ENCODE results near the gene ORMDL2. TPM values are rescaled to one million over a fixed set of nuclear protein-coding genes. Genes with fewer than 3 reads are reported as not detected.
A peak's percentile ranks its signal among the peaks of the same experiment; 100 is the strongest.

ORMDL2 gene, protein sequence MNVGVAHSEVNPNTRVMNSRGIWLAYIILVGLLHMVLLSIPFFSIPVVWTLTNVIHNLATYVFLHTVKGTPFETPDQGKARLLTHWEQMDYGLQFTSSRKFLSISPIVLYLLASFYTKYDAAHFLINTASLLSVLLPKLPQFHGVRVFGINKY
- total RNA-seq (2014; rRNA removed; shearing (Covaris generic)): 35.9 and 37.2 TPM in 2 replicates

DNA sequence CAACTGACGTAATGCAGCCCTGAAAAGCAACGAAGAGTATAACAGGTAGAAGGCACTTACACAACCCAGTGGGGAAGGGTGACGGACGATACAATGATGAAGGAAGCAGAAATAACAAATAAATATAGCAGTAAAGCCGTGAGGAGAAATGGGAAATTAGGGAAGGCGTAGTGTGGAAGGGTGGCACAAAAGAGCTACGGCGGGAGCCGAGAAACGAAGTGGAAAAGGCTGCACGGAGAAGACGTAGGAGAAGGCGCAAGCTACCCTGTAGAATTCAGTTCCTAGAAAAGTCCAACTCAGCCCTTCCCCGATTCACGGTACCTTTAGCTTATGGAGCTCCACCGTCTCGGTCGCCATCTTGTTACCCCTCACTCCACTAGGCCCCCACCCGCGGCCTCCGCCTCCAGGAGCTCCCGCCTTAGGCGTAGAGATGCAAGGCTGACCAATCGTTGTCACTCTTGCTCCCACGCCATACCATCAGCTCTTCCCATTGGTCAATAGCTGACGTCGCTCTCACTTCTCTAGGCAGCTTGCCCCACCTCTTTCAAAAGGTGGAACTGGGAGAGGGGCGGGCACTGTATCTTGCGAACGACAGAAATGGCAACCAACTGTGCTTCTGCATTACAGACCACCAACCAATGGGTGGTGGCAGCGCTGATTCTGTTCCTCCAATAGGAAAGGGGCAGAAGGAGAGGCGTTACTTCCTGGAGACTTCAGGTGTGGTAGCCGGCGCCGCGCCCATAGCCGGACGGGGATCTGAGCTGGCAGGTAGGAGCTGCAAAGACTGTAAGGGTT lies at the start of gene ORMDL2, which contains the start of gene SARNP:
Gene ORMDL2 (plus strand): TSS at position 697 of the 795 bp plus-strand sequence. CDS start 959 bp downstream, outside the sequence.
Gene SARNP (minus strand): TSS at position 380 of the 795 bp plus-strand sequence. CDS start 23 bp downstream, at position 357.
- DNase-seq (ENCODE audit: low spot score): peak; percentile 100

DNA sequence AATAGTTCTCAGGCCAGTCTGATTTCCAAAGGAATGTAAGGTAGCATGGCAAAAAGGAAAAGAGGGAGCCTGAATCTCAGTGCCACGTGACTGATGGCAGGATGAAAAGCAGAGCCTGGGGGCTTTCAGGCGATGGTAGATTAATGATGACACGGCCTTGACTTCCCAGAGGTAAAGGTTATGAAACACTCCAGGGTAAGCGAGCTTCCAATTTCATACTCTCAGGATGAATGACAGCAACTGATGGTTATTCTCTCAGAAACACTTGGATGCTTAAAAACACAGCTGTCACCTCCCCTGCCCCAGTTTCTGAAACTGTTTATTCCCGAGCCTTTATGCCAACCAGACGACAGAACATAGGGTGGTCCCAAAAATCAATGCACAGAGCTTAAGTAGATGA lies 46.1 kb upstream of the ORMDL2 start:
- DNase-seq (ENCODE audit: low spot score): no peak

DNA sequence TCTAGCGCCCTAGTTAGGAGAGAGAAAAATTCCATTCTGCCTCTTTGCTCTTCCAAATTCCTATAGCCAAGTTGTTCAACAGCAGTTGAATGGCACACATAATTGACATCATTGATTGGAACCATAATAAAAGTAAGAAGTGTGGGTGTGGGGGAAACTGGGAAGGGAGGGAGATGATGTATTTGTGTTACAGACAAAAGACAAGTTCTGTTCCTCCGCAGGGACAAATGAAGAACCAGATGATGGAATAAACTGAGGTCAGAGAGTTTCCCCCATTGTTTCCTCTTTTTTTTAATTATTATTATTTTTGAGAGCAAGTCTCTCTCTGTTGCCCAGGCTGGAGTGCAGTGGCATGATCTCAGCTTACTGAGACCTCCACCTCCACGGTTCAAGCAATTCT lies 40.0 kb upstream of the ORMDL2 start:
- no peak for DNase-seq (ENCODE audit: low spot score)

DNA sequence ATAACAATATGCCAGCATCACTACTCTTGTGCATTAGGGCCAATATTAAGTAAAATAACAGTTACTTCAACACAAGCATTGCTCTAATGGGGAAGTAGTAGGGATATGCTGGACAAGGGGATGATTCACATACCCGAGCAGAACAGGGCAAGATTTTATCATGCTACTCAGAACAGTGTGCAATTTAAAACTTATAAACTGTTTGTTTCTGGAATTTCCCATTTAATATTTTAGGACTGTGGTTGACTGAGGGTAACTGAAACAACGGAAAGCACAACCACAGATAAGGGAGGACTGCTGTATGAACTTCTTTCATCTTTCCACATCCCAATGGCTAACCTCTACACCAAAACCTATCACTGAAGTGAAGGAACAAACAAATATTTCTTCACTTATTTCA lies 37.2 kb upstream of the ORMDL2 start:
- no peak for DNase-seq (ENCODE audit: low spot score)

DNA sequence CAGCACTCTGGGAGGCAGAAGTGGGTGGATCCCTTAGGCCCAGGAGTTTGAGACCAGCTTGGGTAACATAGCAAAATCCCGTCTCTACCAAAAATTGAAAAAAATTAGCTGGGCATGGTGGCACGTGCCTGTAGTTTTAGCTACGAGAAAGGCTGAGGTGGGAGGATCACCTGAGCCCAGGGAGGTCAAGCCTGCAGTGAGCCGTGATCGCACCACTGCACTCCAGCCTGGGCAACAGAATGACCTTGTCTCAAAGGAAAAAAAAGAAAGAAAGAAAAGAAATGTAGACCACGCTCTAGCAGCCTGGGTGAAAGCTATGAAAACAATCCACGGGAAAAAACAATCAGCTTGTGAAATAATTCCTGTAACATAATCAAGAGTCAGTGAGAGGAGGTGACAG lies 29.3 kb upstream of the ORMDL2 start:
- DNase-seq (ENCODE audit: low spot score): no peak

DNA sequence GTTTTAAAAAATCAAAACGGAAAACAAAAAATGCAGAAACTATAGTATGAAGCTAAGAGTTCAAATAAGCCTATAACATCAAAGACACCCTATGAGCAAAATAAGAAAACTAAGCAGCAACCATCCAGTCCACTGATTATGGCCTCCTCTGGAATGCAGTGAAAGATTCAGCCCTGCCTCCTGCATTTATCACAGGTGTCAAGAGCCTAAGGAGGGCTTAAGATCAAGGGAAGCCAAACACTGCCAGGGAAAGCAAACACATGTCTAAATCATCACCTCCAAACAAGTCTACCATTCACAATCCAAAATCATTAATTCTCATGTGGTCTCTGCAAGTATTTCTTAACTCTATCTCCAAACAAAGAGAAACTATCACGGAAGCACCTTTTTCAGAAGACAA lies 28.7 kb upstream of the ORMDL2 start:
- DNase-seq (ENCODE audit: low spot score): no peak

DNA sequence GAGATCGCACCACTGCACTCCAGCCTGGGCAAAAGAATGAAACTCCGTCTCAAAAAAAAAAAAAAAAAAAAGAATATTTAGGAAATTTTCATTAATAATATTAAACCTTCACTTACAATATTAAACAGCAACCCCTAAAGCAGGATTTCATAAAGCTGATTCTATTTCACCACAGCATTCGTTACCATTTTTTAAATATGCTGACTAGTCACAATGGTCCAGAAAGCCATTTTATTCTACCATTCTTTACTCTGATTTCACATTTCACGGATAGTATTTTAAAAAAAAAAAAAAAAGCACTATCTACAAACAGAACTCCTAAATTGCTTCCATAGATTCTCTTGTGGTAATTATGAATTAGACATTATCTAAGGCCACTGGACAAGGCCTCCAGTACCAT lies 27.9 kb upstream of the ORMDL2 start:
- DNase-seq (ENCODE audit: low spot score): no peak

DNA sequence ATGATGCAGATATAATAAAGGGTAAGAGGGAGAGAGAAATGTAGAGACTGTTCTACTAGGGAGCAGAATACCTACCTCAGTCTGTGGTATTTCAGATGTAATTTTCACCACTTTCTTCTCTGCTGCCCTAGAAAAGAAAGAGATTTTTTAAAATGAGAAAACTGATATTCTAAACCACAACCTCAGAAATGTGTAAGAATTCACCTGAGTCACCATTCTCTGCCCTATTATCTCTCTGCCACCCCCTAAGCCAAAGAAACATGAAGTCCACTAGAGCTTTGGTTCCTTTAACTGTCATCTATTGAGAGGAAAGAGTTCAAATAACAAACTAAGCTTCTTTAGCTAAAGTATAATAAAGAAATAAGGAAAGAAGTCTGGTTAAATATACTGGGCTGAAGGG lies 21.9 kb upstream of the ORMDL2 start:
- no peak for DNase-seq (ENCODE audit: low spot score)

DNA sequence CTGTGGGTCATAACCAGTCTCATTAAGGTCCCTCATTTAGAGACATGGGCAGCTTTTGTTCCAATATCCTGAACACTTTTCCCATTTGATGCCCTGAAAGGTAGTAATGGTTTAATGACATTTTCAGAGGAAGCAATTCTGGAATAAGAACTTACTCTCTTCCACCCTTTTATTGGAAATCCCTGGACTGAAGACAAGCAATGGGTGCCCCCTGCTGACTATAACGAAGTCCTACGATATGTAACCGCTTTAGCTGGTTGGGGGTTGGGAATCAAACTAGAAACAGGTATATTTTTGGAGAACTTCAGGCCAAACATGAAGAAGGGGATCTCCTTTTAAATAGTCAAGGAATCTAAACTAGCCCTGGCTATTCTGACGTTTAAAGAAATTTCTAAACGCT lies 20.8 kb upstream of the ORMDL2 start:
- DNase-seq (ENCODE audit: low spot score): peak; percentile 31

DNA sequence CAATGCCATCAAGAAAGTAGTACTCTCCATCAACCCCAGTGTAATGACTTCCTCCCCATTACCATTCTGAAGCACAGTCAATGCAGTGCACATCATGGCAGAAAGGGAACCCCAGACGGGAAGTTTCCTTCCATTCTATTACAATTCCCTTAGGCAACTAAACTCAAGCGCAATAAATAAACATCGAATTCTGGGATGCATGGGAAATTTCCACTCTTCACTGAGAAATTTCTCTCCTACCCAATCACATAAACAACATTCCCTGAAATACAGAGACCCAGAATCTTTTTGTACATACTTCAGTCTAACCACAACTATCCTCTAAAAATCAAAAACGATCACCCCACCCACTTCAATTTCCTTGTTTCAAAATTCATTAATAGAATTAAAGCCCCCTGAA lies 20.3 kb upstream of the ORMDL2 start:
- DNase-seq (ENCODE audit: low spot score): no peak

DNA sequence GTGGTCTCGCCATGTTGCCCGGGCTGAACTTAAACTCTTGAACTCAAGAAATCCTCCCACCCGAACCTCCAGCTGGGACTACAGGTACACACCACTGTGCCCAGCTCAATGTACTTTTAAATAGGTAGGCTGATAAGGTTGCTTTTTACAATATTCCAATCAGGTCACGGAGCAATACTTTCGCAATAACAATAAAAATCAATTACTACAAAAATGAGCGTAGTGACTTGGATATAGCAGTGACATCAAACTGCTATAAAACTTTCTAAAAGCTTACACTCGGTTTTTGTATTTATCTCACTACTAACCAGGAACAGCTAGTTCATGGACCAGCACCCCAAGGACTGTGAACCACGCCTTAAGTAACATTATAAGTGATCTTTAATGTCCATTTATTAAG lies 10.9 kb upstream of the ORMDL2 start:
- no peak for DNase-seq (ENCODE audit: low spot score)

DNA sequence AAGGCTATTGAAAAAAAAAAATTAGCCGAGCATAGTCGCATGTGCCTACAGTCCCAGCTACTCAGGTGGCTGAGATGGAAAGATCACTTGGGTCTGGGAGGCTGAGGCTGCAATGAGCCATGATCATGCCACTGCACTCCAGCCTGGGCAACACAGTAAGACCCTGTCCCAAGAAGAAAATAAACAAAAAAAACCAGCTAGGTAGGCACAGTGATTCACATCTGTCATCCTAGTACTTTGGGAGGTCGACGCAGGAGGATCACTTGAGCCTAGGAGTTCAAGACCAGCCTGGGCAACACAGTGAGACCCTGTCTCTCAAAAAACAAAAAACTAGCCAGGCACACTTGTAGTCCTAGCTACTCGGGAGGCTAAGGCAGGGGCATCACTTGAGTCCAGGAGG lies 8.6 kb upstream of the ORMDL2 start:
- no peak for DNase-seq (ENCODE audit: low spot score)

DNA sequence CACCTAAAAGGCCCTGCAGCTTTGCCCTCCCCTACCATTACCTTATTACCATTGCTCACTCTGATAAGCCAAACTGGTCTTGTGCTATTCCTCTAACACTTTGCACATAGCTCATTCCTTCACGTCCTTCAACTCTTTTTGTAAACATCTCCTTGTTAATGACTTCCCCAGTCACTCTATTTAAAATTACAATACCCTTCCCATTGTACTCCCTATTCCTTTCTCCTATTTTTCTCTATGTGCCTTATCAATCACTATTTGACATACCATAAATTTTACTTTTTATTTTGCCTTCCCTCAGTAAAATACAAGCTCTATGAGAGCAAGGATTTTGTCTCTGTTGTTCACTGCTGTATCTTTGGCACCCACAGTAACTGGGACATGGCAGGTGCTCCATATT lies 5.8 kb upstream of the ORMDL2 start:
- DNase-seq (ENCODE audit: low spot score): no peak

DNA sequence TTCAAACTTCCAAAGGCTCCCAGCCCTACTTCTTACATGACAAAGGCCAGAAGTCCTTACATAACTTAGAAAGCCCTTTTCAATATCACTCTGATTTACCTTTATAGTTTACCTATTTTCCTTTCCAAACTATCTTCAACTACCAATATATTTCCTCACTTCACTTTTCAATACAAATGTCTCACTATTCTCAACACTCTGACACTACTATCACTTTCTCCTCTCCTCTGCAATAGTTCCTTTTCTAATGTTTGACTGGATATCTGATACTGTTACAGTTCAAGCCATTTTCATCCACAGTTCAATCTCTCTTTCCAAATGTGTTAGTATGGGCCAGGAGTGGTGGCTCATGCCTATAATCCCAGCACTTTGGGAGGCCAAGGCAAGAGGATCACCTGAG lies 3.6 kb upstream of the ORMDL2 start:
- DNase-seq (ENCODE audit: low spot score): no peak

DNA sequence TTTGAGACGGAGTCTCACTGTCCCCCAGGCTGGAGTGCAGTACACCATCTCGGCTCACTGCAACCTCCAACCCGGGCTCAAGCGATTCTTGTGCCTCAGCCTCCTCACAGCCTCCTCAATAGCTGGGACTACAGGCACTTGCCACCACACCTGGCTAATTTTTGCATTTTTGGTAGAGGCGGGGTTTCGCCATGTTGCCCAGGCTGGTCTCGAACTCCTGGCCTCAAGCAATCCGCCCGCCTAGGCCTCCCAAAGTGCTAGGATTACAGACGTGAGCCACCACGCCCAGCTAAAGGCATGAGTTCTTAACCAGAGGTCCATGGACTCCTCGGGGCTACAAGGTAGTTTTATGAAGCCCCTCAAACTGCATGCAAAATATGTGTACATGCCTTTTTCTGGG lies 2.4 kb upstream of the ORMDL2 start:
- DNase-seq (ENCODE audit: low spot score): no peak

DNA sequence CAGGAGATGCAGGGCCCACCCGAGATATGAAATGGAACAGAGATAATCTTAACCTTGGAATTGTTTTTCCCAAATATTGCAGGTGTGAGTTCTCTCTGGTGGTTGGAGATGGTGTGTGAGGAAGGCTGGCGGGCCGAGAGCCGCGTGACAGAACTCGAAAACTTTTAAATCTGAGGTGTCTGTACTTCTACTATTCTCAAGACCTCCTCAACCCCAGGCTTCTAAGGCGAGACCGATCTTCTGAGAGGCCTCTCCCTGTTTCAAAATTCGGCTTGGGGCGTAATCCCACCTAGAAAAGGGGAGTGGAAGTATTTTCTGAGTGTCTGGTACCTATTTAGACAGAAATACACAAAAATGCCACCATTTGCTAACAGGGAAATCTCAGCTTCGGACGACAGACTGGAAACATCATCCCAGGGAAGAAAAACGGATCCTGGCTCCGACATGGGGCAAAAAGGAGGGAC lies 928 bp upstream of the ORMDL2 start:
- DNase-seq (ENCODE audit: low spot score): no peak

DNA sequence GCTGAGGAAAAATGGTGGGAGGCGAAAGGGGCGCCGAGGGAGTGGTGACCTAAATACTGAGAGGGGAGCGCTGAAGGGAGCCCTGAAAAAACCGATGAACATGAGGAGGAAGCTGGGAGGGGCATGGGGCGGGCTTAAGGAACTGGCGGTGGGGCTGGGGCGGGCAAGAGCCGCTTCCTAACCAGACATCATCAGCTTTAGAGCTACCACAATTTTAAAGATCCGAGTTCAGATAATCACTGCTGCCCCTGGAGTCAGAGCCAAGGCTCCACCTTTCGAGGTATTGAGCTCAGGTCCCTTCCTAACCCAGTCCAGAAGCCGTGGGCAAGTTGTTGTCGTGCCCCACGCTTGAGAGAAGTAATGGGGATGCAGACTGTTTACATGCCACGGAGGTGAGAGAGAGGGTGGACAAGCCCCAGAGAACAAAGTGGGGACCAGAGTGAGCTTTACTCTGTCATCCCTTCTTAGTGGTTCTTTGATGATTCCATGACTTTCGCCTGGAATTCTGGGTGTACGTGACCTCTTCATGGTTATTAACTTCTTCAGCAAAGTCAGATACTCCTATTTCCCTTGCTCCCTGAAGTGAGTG lies 393 bp downstream of the ORMDL2 start:
- DNase-seq (ENCODE audit: low spot score): no peak

DNA sequence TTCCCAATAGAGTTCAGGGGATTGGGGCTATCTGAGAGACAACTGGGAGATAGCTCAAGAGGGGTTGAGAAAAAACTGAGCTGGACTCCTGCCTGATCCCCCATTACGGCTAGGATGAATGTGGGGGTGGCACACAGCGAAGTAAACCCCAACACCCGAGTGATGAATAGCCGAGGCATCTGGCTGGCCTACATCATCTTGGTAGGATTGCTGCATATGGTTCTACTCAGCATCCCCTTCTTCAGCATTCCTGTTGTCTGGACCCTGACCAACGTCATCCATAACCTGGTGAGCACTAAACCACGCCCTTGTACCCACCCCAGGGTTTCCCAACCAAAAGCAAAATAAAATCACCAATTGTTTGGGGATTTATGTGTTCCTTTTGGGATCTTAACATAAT lies 1.0 kb downstream of the ORMDL2 start:
- no peak for DNase-seq (ENCODE audit: low spot score)

DNA sequence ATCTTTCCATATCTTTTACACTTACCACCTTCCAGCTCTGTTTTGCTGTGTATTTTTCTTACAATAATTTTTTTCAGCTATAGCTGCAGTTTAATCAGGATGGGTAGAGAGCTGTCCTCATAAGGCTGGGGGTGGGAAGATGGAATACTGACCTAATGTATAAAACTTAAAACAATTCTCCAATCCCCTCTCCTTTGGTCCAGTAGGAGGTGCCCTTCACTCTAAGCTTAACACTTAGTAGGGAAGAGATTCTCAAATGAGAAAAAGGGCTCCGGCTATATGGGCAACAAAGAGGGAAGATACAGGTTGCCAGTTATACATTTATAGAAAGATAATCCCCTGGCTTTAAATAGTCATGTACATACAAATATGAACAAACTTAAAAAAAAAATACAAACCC lies 2.8 kb downstream of the ORMDL2 start:
- DNase-seq (ENCODE audit: low spot score): no peak

DNA sequence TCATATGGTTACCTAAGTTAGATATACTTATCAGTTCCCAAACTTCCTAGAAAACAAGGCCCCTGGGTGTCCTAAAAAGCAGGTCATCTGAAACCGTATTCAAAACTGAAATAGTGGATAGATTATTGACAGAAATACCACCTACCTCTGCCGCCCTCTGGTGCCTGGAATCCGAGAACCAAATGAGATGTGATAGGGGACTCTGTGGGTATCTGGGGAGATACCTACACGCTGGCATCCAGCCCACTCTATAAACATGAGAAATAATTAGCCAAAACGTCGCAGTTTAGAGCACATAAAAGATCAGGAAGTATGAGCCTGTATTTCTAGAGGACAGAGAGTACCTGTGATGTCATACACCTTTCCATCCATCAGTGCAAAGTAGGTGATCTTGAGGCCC lies 4.4 kb downstream of the ORMDL2 start:
- DNase-seq (ENCODE audit: low spot score): no peak

DNA sequence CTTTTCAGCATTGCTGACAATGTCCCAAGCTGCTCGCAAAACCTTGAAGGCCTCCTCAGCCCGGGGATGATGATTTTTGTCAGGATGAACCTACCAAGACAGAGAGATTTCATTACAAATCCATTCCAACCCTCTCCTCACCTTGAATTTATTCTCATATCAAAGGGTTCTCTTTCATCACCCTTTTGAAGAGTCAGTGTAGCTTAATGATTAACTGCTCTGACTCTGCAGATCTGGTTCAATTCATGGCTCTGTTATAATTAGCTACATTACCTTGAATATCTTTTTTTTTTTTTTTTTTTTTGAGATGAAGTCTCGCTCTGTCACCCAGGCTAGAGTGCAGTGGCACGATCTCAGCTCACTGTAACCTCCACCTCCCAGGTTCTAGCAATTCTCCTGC lies 5.6 kb downstream of the ORMDL2 start:
- DNase-seq (ENCODE audit: low spot score): no peak

DNA sequence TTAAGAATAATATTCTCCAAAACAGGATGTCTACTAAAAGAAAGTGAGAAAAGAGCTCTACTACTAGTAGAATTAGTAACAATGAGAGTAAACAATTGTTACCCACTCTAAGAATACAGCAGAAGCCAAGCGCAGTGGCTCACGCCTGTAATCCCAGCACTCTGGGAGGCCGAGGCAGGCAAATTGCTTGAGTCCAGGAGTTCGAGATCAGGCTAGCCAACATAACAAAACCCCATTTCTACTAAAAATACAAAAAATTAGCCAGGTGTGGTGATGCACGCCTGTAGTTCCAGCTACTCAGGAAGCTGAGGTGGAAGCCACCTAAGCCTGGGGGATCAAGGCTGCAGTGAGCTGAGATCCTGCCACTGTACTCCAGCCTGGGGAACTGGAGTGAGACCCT lies 6.9 kb downstream of the ORMDL2 start:
- DNase-seq (ENCODE audit: low spot score): no peak

DNA sequence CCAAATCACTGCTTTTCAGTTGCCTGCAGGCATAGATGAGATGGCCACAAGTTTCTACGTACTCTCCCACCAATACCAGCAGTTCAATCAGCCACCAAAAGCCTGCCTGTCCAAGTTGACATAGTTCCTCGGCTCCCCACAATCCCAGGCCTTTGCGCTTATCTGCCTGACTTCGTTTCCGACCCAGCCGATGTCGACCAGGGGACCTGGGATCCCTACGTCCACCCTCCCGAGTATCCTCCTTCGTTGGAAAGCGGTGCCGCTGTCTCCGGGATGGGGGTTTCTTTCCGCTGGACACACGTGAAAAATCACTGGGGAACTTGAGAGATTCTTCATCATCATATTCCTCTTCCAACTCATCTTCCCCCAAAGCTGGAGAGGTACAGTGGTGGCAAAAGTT lies 10.0 kb downstream of the ORMDL2 start:
- DNase-seq (ENCODE audit: low spot score): no peak

Measured in H4 (cell line).